ENCODE measurements around the gene CCDC33.

DNA sequence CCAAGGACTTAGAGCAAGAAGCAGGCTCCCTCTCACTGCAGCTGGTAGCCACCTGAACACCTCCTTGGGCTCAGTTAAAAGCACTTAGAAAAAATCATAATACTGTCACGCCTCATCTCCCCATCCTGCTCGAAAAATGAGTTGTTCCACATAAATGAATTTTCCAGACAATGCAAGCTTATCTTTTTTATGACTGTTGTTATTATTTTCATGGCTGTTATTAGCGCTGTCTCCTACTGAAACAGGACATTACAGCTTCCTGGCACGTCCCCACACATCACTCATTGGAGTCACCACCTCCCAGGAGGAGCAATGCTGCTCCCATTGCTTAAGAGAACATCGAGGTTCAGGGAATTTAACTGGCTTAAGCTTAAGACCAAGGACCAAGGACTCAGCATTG lies 26.5 kb downstream of the CCDC33 start:
- TF ChIP-seq, protein P1, sequence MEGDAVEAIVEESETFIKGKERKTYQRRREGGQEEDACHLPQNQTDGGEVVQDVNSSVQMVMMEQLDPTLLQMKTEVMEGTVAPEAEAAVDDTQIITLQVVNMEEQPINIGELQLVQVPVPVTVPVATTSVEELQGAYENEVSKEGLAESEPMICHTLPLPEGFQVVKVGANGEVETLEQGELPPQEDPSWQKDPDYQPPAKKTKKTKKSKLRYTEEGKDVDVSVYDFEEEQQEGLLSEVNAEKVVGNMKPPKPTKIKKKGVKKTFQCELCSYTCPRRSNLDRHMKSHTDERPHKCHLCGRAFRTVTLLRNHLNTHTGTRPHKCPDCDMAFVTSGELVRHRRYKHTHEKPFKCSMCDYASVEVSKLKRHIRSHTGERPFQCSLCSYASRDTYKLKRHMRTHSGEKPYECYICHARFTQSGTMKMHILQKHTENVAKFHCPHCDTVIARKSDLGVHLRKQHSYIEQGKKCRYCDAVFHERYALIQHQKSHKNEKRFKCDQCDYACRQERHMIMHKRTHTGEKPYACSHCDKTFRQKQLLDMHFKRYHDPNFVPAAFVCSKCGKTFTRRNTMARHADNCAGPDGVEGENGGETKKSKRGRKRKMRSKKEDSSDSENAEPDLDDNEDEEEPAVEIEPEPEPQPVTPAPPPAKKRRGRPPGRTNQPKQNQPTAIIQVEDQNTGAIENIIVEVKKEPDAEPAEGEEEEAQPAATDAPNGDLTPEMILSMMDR (IDR thresholded peaks at IDR 0.05), result no peak
- TF ChIP-seq PREB (CRISPR knock-in tag; IDR thresholded peaks at IDR 0.05; ENCODE audit: borderline replicate concordance) (no peak), MXD4 (CRISPR knock-in tag; IDR thresholded peaks at IDR 0.05; ENCODE audit: borderline replicate concordance) (no peak), CREB1 (CRISPR knock-in tag; IDR thresholded peaks at IDR 0.05) (no peak), RORB (CRISPR knock-in tag; IDR thresholded peaks at IDR 0.05) (no peak), ARID4B (CRISPR knock-in tag; IDR thresholded peaks at IDR 0.05; ENCODE audit: borderline replicate concordance) (no peak), ZNF416 (CRISPR knock-in tag; IDR thresholded peaks at IDR 0.05) (no peak), MLX (CRISPR knock-in tag; IDR thresholded peaks at IDR 0.05) (no peak), ATF1 (CRISPR knock-in tag; IDR thresholded peaks at IDR 0.05) (no peak)
- TF ChIP-seq, protein P2, sequence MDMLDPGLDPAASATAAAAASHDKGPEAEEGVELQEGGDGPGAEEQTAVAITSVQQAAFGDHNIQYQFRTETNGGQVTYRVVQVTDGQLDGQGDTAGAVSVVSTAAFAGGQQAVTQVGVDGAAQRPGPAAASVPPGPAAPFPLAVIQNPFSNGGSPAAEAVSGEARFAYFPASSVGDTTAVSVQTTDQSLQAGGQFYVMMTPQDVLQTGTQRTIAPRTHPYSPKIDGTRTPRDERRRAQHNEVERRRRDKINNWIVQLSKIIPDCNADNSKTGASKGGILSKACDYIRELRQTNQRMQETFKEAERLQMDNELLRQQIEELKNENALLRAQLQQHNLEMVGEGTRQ (CRISPR knock-in tag; IDR thresholded peaks at IDR 0.05), result no peak
- TF ChIP-seq, protein P3, sequence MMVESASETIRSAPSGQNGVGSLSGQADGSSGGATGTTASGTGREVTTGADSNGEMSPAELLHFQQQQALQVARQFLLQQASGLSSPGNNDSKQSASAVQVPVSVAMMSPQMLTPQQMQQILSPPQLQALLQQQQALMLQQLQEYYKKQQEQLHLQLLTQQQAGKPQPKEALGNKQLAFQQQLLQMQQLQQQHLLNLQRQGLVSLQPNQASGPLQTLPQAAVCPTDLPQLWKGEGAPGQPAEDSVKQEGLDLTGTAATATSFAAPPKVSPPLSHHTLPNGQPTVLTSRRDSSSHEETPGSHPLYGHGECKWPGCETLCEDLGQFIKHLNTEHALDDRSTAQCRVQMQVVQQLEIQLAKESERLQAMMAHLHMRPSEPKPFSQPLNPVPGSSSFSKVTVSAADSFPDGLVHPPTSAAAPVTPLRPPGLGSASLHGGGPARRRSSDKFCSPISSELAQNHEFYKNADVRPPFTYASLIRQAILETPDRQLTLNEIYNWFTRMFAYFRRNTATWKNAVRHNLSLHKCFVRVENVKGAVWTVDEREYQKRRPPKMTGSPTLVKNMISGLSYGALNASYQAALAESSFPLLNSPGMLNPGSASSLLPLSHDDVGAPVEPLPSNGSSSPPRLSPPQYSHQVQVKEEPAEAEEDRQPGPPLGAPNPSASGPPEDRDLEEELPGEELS (CRISPR knock-in tag; IDR thresholded peaks at IDR 0.05), result no peak

All from WTC11 (cell line).